Measurements from ENCODE around the gene BAZ2B.

- no peak for TF ChIP-seq CTCF (IDR thresholded peaks at IDR 0.05; ENCODE audit: insufficient read depth, low read depth, low read length)
- no peak for TF ChIP-seq EZH2 (IDR thresholded peaks at IDR 0.05; ENCODE audit: insufficient read depth, low read length)
These were observed 22.7 kb upstream of the BAZ2B start for GRCh38 chr2:159639071-159639470.

Measured in astrocyte (in vitro differentiated cells and primary cell).